Gastroesophageal sphincter (tissue), 4 donors: ENCODE results near the gene ZNF782. TPM values are rescaled to one million over a fixed set of nuclear protein-coding genes. Genes with fewer than 3 reads are reported as not detected.
"Not testable (repeated sequence)": the region's sequence is repeated elsewhere in the genome, so short reads cannot be mapped to it uniquely, and the experiment has no call there.

Experiments
- ATAC-seq: fragments of 150-250 bp; one replicate; pipeline ENCODE4 v1.9.1; 2016; ENCODE audit warnings: mild to moderate bottlenecking, moderate library complexity
- H3K27ac ChIP-seq, 4 donors: fragments of 200-600 bp; sonication (generic) in 3 of 4; 1 replicate in 3 of 4; 2 replicates in 1 of 4; pipeline ENCODE4 v1.5.1; 2016 to 2019
- H3K27me3 ChIP-seq: fragments of 200-600 bp; sonication (generic); one replicate; pipeline ENCODE4 v1.5.1; 2019
- H3K36me3 ChIP-seq, 2 donors: fragments of 200-600 bp; sonication (generic); one replicate each; pipeline ENCODE4 v1.5.1; 2019; ENCODE audit warnings: control low read depth in 1 of 2
- H3K4me1 ChIP-seq, 3 donors: fragments of 200-600 bp; sonication (generic); 1 replicate in 2 of 3; 2 replicates in 1 of 3; pipeline ENCODE4 v1.5.1; 2016 to 2019; ENCODE audit warnings: control low read depth in 2 of 3
- H3K4me3 ChIP-seq, 2 donors: fragments of 200-600 bp; sonication (generic); one replicate each; pipeline ENCODE4 v1.5.1; 2019; ENCODE audit warnings: mild to moderate bottlenecking in 1 of 2, moderate library complexity in 1 of 2
- H3K9me3 ChIP-seq, 3 donors: fragments of 200-600 bp; sonication (generic); one replicate each; pipeline ENCODE4 v1.5.1; 2017 to 2019; ENCODE audit warnings: control low read depth in 2 of 3
- EP300 ChIP-seq: sonication (generic); formaldehyde crosslinking; IDR thresholded peaks from one replicate; pipeline ENCODE4 v1.6.1; 2017; ENCODE audit warnings: antibody characterized with exemption, mild to moderate bottlenecking
- POLR2A ChIP-seq, 2 donors: fragments of 450-650 bp; IDR thresholded peaks; one replicate each; pipeline ENCODE4 v1.6.1; 2017; ENCODE audit warnings: antibody characterized with exemption in 2 of 2, mild to moderate bottlenecking in 2 of 2, moderate library complexity in 1 of 2
- POLR2AphosphoS5 ChIP-seq: sonication (generic); formaldehyde crosslinking; IDR thresholded peaks from one replicate; pipeline ENCODE4 v1.6.1; 2017; ENCODE audit warnings: antibody characterized with exemption
- WGBS, 2 donors: methylation state at CpG; one replicate each; pipeline ENCODE4 v1.1.5; 2018; ENCODE audit warnings: low coverage in 1 of 2; 5-methylcytosine and 5-hydroxymethylcytosine counted together
- total RNA-seq, 4 donors: library from RNA; depleted of rRNA; stranded (reverse); fragments of >200 nt; gene quantifications; one replicate each; pipeline ENCODE4 v1.1.0, GENCODE V29; 2016
- TF ChIP-seq, protein P1 (sequence below), 4 experiments: fragments of 200-600 bp in 2 of 4; fragments of 450-650 bp in 2 of 4; sonication (generic) in 1 of 4; IDR thresholded peaks; one replicate each; pipeline ENCODE4 v1.5.1; 2017 to 2019; ENCODE audit warnings: antibody characterized with exemption in 4 of 4, mild to moderate bottlenecking in 2 of 4, moderate library complexity in 2 of 4

The ZNF782 gene
- total RNA-seq, 4 donors from 2014 or later, result 9.4 to 15.1 (median 13.7) TPM

DNA sequence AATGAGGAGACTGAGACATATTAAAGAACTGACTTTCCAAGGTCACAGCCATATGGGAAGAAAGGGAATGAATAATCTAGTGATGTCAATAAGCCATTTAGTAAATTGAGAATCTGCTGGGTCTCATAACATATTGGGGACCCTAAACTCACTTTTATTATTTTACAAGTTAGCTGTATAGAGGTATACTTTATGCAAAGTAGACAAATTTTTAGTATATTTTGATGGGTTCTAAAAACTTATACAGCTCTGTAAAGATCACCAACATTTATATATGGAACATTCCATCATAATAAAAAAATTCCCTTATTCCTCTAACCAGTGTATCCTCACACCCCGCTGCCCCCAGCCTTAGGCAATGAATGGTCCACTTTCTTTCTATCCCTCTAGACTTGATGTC, 40.7 kb downstream of the ZNF782 start:
- no peak for ATAC-seq
- WGBS, 2 donors, result 100% methylated on average over 1 of the region's 1 CpG
- Histone ChIP-seq H3K4me3 (no peak overlapping the region), H3K27me3 (no peaks in the 10 kb centered on the region), H3K36me3 (peaks cover 0 to 22% of the 10 kb centered on the region in 2 donors), H3K4me1 (no peaks in the 10 kb centered on the region), H3K9me3 (peaks cover 4 to 98% (median 10%) of the 10 kb centered on the region in 3 donors), H3K27ac (no peak overlapping the region)
- TF ChIP-seq, protein P1, sequence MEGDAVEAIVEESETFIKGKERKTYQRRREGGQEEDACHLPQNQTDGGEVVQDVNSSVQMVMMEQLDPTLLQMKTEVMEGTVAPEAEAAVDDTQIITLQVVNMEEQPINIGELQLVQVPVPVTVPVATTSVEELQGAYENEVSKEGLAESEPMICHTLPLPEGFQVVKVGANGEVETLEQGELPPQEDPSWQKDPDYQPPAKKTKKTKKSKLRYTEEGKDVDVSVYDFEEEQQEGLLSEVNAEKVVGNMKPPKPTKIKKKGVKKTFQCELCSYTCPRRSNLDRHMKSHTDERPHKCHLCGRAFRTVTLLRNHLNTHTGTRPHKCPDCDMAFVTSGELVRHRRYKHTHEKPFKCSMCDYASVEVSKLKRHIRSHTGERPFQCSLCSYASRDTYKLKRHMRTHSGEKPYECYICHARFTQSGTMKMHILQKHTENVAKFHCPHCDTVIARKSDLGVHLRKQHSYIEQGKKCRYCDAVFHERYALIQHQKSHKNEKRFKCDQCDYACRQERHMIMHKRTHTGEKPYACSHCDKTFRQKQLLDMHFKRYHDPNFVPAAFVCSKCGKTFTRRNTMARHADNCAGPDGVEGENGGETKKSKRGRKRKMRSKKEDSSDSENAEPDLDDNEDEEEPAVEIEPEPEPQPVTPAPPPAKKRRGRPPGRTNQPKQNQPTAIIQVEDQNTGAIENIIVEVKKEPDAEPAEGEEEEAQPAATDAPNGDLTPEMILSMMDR (IDR thresholded peaks at IDR 0.05), result no peak
- TF ChIP-seq EP300, result no peak
- TF ChIP-seq POLR2A (IDR thresholded peaks at IDR 0.05), result no peak
- no peak for TF ChIP-seq POLR2AphosphoS5

DNA sequence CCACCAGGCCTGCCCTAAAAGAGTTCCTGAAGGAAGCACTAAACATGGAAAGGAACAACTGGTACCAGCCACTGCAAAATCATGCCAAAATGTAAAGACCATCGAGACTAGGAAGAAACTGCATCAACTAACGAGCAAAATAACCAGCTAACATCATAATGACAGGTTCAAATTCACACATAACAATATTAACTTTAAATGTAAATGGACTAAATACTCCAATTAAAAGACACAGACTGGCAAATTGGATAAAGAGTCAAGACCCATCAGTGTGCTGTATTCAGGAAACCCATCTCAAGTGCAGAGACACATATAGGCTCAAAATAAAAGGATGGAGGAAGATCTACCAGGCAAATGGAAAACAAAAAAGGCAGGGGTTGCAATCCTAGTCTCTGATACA, 55.4 kb downstream of the ZNF782 start:
- no CpG with 5 or more reads among the region's 2 CpGs for WGBS, 2 donors
- peaks cover 0 to 65% (median 0%) of the 10 kb centered on the region in 3 donors for H3K9me3 ChIP-seq

DNA sequence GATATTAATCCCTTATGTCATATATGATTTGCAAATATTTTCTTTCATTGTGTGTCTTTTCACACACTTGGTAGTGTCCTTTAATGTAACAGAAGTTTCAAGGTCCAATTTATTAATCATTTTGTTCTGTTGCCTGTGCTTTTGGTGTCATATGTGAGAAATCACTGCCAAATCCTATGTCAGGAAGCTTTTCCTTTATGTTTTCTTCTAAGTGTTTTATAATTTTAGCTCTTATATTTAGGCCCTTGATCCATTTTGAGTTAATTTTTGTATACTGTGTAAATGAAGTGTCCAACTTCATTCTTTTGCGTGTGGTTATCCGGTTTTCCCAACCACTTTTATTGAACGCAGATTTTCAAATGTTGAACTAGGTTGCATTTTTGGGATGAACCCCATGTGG, 70.3 kb downstream of the ZNF782 start:
- Histone ChIP-seq H3K4me1 (peaks cover 0 to 8% (median 0%) of the 10 kb centered on the region in 3 donors), H3K4me3 (no peak overlapping the region), H3K27ac (no peak overlapping the region), H3K27me3 (no peaks in the 10 kb centered on the region), H3K9me3 (peaks cover 0 to 4% (median 0%) of the 10 kb centered on the region in 3 donors), H3K36me3 (peaks cover 0 to 14% of the 10 kb centered on the region in 2 donors)
- no peak for ATAC-seq
- 88 to 96% methylated on average over 3 of the region's 3 CpGs for WGBS, 2 donors
- TF ChIP-seq, protein P1 (IDR thresholded peaks at IDR 0.05), result no peak
- no peak for TF ChIP-seq EP300
- no peak for TF ChIP-seq POLR2AphosphoS5
- TF ChIP-seq POLR2A (IDR thresholded peaks at IDR 0.05), result no peak

More for the DNA sequence above, 55.4 kb downstream of the ZNF782 start:
- H3K27ac ChIP-seq, H3K27me3 ChIP-seq, H3K4me3 ChIP-seq, ATAC-seq, H3K4me1 ChIP-seq: not testable (repeated sequence)
- peaks cover 0 to 49% of the 10 kb centered on the region in 2 donors for H3K36me3 ChIP-seq

DNA sequence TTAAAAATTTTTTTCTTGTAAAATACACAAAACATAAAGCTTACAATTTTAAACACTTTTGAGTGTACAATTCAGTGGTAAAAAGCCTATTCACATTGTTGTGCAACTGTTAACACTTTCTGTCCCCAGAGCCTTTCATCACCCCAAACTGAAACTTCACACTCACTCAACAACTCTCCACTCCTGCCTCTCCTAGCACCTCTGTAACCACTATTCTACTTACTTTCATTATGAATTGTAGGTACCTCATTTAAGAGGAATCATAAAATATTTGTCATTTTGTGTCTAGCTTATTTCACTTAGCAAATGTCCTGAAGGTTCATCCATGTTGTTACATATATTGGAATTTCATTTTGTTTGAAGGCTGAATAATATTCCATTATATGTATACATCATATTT, 72.1 kb downstream of the ZNF782 start:
- Histone ChIP-seq H3K9me3 (peaks cover 0 to 4% (median 0%) of the 10 kb centered on the region in 3 donors), H3K36me3 (peaks cover 0 to 4% of the 10 kb centered on the region in 2 donors), H3K27ac (no peak overlapping the region), H3K4me1 (peaks cover 0 to 16% (median 0%) of the 10 kb centered on the region in 3 donors), H3K4me3 (no peak overlapping the region), H3K27me3 (no peaks in the 10 kb centered on the region)
- ATAC-seq, result no peak
- TF ChIP-seq, protein P1 (IDR thresholded peaks at IDR 0.05), result no peak
- TF ChIP-seq POLR2A (IDR thresholded peaks at IDR 0.05) (no peak), POLR2AphosphoS5 (no peak)

DNA sequence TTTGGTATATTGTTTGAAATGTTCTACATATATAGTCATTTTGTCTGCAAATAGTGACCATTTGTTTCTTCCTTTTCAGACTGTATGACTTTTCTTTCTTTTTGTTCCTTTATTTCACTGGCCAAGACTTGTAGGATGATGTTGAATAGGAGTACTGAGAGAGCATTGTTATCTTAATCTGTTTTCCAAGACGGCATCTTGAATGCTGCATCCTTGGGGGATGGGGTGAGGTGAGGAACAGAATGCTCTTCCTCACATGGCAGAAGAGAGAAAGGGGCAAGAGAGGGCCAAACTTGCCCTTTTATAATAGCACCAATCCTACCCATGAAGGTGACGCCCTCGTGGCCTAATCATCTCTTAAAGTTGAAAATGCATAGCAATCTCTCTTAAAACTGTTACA, 72.8 kb downstream of the ZNF782 start:
- H3K27me3 ChIP-seq, result no peaks in the 10 kb centered on the region
- no peak for ATAC-seq
- TF ChIP-seq EP300, result no peak
- peaks cover 0 to 4% (median 0%) of the 10 kb centered on the region in 3 donors for H3K9me3 ChIP-seq
- H3K27ac ChIP-seq, result no peak overlapping the region
- H3K4me3 ChIP-seq, result no peak overlapping the region
- 70 to 74% methylated on average over 3 of the region's 3 CpGs for WGBS, 2 donors
- peaks cover 0 to 22% (median 3%) of the 10 kb centered on the region in 3 donors for H3K4me1 ChIP-seq
- H3K36me3 ChIP-seq, result peaks cover 0 to 4% of the 10 kb centered on the region in 2 donors

DNA sequence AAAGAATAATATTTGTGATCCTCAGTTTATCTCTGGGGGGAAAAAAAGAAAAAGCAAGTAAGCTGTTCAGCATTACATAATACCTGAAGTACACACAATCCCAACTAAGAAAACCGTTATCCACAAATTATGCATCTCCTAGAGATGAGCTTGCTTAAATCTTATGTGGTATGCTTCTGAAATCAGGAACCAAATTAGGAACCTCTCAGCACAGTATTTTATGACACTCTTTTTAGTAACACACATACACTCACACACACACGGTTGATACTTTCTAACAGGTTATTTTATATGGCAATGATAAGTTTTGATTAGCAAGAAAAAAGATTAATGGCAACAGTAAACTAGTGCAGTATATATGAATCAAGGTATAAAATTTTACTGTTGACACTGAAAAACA, 75.2 kb downstream of the ZNF782 start:
- peaks cover 0 to 24% of the 10 kb centered on the region in 2 donors for H3K36me3 ChIP-seq
- 40 to 63% methylated on average over 2 of the region's 2 CpGs for WGBS, 2 donors
- H3K9me3 ChIP-seq, result no peaks in the 10 kb centered on the region
- no peak overlapping the region for H3K27ac ChIP-seq
- H3K4me1 ChIP-seq, result peaks cover 0 to 26% (median 3%) of the 10 kb centered on the region in 3 donors
- ATAC-seq, result no peak
- TF ChIP-seq POLR2A (IDR thresholded peaks at IDR 0.05), result no peak
- TF ChIP-seq POLR2AphosphoS5, result no peak
- no peak for TF ChIP-seq EP300
- TF ChIP-seq, protein P1 (IDR thresholded peaks at IDR 0.05), result no peak
- no peaks in the 10 kb centered on the region for H3K27me3 ChIP-seq
- H3K4me3 ChIP-seq, result no peak overlapping the region
